Activated CD4-positive, alpha-beta T cell treated with anti-CD3 and anti-CD28 coated beads, Interleukin-2, Interleukin-6, amounts not matched to agents 100 ng/mL and 50 ng/mL, durations not matched to agents 16 hours and 8 hours (primary cell): ENCODE results near the gene GLDN.

ENCODE experiments used
- DNase-seq: peaks from one replicate; pipeline ENCODE4 v3.0.0-alpha.2; 2020

The GLDN gene

DNA sequence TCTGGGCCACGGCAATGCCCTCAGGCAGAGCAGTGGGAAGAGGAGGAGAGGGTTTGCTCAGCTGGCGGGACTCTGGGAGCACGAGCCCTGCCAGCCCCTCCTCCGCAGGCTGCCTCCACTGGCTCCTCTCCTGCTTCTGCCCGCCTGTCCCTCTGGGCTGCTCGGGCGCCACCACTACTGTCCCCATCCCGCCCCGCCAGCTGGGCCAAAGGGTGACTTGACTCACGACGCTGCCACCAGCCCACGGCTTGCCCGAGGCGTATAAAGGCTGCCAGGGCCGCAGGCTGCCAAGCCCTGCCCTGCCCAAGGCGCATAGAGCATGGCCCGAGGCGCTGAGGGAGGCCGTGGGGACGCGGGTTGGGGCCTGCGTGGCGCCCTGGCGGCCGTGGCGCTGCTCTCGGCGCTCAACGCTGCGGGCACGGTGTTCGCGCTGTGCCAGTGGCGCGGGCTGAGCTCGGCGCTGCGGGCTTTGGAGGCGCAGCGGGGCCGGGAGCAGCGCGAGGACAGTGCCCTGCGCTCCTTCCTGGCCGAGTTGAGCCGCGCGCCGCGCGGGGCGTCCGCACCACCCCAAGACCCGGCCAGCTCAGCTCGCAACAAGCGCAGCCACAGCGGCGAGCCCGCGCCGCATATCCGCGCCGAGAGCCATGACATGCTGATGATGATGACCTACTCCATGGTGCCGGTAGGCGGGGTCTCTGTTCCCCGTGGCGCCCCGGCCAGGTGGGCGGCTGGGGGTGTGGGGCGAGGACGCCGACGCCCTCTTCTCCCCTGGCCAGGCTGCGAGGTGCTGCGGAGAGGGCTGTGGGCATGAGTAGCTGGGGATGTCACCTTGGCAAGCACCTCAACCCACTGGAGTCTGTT lies at the start of gene GLDN:
Gene GLDN, plus strand, starts transcription at position 290 of the 861 bp plus-strand sequence. Its CDS starts 30 bp downstream, at position 320.
- no peak for DNase-seq

DNA sequence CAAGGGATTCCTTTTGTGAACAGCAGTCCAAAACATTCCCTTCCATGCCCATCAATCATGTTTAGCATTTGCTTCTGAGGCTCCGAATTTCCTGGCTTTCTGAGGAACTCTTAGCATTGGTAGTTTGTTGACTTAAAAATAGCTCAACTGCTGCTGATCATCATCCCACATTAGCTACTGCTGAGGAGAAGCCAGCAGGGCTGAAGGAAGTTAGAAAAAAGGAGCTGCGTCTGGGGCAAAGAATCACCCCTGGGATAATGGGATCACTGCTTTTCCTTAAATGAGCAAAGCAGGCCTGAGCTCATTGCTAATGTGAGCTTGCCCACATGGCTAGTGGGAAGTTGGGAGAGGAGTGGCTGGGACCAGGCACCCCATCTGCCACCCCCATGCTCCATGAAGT lies 42.8 kb upstream of the GLDN start:
- no peak for DNase-seq

DNA sequence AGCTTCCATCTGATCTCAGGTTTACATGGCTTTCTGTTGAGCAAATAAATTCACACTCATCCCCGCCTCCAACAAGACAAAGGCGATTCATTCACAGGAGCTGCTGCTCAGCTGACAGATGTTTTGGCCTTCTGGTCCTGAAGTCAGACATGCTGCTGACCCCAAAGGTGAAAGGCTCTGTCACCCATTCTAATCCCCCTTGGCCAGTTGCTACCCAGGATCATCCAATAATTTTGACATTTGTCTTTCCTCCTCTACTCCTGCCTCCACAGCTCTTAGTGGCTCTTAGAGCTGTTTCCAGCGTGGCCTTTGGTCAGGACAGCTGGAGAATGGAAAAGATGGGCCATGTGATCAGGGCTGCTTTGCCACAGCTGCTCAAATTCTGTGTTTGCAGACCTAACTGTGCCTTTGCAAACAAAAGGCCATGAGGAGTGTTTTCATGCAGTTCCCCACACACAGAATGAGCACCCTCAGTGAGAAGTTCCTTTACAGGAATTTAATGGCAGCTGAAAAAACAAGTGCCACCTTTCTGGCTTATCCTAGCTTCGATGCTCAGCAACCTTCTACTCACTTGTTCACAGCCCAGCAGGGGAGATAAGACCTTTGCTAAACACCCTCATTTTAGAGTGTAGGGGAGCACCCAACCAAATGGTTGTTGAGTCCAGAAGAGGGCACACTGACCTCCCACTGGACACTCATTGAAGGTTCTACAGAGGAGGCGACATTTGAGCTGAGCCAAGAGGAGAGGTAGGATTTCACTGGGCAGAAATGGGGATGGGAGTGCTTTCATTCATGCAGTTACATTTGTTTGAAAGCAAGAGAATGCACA lies 42.1 kb upstream of the GLDN start:
- no peak for DNase-seq

DNA sequence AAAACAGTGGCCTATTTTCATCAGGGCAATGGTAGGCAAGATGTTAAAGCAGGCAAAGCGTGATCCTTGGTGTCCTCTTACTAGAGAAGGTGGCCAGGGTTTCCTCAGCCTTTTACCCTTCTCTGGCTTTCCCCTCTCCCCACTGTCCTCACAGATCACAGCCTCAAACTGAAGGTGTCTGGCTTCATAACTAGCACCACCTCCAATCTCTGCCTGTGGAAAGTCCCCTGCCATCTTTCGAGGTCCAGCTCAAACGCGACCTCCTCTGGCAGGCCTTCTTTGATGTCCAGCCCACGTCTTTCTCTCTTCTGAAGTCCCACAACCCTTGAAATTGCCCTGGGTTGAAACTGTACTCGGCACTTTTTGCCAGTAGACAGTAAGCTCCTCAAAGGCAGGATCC lies 39.0 kb upstream of the GLDN start:
- DNase-seq = no peak

DNA sequence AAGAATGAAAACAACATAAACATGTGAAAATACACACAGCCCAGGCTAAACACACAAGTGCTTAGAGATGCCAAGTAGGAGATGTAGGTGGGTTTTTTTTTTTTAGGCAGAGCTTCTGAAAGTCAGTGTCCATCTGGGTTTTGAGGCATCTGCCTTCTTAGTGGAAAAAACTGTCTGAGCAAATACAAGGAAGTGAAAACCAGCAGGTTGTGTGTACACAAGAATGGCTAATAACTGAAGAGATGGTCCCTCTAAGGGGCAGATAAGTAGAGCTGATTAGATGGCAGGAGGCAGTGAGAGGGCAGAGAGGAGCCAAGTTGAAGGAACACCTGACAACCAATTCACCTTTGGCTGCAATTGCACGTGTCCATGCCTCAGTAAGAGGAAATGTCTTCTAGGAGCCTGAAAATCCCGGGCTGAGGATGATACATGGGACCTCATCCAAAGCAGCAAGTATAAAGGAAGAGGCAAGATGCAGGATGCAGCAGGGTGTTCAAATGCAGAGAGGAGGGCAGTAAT lies 37.9 kb upstream of the GLDN start:
- no peak for DNase-seq

DNA sequence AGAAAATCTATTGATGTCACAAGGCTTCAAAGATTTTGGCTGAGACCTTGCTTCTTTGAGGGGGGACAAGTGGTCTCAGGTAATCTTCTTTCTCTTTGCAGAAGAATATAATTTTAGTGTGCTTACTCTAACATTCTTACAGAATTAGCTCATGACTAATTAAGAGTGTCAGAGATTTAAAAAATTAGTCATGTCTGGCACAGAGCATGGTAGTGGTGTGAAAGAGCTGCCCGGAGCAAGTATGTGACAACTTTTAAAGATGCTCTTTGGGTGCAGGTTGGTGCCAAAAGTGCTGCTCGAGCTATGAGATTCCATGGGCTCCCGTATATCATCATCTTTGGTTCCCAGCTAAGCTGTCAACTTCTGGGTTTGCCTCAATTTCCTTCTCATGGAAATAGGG lies 34.1 kb upstream of the GLDN start:
- no peak for DNase-seq

DNA sequence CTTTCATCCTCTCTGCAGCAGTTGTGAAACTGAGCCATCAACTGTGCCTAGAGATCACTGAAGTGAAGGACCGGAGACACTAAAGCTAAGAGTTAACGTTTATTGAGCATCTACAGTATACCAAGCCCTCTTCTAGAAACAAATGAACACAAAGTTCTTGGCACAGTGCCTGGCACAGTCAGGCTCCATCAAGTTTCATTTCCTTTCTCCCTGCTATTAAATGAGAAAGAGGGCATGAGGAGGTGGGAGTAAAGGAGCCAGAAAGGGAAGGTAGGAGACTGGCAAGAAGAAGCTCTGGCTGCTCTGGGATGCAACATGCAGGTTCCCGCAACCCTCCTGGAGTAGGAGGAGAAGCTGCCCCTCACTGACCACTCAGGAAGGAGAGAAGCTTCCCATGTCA lies 33.6 kb upstream of the GLDN start:
- DNase-seq = no peak

DNA sequence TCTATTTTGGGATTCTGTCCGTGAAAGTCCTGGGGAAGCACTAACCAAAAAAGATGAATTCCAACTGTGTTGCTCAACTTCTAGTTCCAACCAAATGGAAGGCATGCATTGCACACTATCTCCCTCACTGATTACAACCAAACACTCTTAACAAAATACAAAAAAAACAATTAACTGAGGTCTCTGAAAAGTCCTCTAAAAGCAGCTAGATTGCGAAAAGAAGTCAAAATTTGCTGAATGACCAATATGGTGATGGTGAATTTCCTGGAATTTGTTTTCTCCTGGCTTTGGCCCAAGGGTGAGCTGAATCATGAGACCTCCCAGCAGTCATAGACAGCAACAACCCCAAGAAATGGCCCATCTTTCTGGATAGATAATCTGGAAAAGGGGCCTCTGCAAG lies 31.4 kb upstream of the GLDN start:
- DNase-seq = no peak

DNA sequence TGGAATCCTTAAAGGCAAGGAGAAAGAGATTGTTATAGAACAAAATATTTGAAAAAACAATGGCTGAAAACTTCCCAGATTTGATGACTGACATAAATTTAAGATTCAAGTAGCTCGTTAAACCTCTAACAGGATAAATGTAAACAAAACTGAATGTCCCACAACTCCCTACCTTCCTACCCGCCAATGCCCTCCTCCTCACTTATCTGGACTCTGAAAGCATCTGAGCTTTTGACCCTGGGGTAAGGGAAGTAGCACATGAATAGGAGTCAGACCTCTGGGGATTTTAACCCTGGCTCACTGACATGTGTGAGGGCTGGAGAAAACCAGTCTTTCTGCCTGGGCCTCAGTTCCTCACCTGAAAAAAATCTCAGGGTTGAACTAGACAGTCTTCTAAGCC lies 29.9 kb upstream of the GLDN start:
- no peak for DNase-seq

DNA sequence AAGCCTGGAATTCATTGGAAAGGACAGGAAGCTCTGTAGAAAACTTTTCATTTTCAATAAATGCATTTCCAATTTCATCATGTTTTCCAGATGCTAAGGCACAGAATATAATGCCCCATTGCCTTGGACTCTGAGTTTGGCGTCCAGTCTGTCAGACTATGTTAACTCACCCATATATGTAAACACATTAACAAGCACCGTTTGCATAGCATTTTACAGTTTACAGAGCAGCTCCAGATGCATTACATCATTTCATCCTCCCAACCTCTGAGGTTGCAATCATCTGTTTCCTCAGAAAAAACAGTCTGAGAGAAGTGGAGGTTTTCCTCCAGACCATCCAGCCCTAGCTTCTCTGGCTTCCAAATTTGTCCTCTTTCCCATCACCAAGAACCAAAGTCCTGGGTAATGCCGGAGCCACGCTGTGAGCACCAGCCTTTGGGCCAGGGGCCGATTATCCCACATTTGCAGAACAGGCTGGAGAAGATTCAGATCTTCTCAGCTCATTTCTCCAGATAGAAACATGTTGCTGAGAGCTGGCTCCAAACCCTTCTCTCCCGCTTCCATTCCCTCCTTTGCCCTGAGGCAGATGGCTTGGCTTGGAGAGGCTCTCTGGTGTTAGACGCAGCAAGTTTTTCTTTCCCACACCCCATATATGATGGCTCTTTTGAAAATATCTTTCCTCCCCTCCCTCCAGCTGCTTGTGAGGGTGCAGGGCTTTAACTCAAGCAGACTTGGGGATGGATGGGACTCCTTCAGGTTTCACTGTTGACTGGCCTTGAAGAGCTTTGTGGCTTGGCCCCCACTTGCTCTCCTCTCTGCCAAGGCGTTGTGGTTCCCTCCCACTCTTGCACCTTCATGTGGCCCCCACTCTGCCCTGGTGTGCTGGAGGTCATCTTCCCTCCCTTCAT lies 29.0 kb upstream of the GLDN start:
- DNase-seq = no peak

DNA sequence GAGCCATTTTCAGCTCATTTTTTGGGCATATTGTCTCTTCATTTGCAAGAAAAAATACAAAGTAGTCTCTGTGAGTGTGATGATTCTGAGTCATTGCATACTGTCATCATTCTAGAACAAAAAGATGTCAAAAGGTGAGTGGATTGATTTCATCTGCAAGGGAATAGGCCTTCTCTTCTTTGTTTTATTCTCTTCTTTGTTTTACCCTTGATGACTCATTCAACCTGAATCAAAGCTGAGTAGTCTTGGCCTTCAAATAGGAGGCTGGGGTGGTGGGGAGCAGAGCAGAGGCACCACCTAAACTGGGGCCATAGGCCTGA lies 28.4 kb upstream of the GLDN start:
- no peak for DNase-seq

DNA sequence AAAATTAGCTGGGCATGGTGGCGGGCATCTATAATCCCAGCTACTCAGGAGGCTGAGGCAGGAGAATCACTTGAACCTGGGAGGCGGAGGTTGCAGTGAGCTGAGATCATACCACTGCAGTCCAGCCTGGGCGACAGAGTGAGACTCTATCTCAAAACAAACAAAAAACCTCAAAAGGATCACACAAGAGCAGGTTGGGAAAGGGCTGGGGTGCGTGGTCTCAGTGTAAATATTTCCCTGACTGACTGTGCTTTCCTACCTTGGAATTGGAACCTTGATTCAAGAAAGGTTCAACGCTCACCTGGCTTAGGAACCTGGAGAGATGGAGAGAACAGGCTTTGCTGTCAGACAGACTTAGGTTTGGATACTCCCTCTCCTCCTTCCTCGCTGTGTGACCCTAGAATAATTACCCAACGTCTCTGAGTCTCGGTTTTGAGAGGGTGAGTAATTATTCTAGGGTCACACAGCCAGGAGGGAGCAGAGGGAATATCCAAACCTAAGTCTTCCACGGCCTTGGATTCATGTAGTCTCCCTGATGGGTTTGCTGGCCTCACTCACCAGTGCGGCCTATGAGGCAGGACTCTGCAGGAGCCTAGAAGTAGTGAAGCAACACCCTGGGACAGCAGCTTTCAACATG lies 27.7 kb upstream of the GLDN start:
- DNase-seq = no peak

DNA sequence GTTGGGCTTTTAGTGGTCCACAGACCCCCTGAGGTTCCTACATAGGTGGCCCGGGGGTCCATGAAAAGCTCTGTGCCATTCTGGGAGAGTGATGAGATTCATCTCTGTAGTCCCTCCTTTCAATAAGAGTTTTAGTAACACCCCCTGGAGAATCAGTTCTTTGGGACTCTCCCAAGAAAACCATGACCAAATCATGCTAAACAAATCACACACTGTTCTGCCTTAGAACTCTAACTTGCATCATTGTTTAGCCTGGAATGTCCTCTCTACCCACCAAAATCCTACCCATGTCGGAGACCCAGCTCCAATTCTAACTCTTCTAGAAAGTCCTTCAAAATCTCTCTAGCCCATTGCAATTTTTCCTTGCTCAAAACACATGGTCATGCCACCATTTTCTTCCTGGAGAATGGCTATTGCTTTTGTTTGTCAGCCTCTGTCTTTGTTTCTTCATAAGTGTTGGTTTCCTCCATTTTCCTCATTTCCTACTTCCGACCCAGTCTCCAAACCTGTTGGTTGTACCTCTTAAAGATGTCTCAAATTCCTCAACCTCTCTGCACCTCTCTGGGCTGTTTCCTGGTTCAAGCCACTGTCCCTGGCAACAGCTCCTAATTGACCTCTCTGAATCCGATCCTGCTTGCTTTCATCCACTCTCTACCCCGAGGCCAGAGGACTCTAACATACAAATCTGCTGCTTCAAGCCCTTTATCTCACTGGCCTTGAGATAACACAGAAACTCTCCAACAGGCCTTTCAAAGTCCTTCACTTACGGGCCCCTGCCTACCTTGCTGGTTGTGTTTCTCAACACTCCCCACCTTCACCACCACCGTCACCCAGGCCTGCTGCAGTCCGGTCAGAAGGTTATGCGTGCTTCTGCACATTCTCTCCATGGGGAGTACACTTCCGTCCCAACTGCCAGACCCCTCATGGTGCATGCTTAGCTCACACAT lies 26.8 kb upstream of the GLDN start:
- DNase-seq = no peak

DNA sequence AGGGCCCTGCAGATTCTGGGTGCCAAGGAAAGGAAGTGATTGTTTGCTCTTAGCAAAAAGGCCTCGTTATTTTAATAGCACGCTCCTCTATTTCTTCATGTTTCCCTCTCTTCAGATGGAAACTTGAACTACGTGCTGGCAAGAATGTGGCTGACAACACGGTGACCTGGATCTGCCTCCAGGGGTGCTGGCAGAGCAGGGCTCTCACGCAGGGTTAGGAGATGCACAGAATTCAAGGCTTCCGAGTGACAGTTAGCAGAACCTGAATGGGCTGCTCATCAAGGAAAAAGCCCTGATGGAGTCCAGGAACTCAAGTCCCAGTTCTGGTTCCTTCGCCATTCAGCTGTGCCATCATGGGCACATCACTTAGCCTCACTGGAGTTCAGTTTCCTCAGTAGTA lies 25.7 kb upstream of the GLDN start:
- DNase-seq = no peak

DNA sequence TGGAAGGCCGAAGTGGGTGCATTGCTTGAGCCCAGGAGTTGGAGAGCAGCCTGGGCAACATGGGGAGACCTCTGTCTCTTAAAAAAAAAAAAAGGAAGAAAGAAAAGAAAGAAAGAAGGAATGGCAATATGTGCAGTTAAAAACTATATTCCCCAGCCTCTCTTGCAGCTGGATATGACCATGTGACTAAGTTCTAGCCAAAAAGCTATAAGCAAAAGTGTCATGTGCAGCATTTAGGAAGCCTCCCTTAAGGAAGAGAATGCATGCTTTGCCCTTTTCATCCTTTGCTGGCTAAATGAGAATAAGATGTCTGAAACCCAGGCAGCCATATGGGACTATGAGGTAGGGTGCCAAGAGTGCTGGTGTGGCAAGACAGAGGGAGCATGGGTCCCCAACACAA lies 24.8 kb upstream of the GLDN start:
- no peak for DNase-seq

DNA sequence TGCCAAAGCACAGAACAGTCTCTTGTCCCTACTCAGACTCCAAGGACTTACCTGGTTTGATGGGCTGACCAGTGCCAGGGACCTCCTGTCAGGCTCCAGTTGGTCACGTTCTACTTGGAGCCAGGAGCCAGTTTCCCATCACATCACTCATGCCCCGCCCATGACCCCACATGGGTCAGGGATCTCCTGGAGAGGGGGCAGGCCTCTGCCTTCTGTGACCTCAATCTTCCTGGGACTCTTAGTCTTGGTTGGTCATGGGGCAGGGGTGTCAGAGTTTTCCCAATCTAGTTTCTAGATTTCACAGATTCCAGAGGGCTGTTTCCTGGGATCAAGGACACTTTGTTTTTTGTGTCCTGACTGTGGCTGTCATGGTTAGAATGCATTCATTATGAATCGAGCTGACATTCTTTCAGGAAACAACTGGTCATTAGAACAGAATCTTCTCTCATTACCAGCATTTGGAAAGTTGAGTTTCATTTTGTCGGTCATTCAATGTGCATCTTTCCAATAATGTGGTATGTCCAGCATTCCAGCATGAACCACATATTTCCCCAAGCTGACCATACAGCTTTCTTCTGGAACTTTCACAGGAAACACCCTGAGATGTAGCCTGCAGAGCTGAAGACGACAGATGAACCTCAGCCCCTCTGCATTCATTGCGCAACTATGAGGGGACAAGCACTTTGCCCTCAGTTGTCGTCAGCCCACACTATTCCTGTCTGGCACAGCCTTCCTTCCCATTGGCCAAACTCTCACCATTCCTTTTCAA lies 22.9 kb upstream of the GLDN start:
- no peak for DNase-seq

DNA sequence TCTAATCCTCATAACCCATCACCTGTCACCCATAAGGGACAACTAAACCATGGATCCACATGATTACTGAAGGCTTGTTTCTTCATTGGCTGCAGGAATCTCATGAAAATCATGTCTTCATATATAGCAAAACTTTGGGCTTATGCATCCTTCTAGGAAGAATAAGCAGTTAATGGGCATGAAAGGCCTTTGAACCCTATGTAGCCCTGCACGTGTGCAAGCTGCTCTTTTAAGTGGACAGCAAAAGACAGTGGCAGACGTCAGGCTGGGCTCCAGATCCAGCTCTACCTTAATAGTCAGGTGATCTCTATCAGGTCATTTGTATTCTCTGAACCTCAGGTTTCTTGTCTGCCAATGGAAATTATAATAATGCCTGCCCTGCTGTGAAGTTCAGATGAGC lies 21.9 kb upstream of the GLDN start:
- DNase-seq = no peak

DNA sequence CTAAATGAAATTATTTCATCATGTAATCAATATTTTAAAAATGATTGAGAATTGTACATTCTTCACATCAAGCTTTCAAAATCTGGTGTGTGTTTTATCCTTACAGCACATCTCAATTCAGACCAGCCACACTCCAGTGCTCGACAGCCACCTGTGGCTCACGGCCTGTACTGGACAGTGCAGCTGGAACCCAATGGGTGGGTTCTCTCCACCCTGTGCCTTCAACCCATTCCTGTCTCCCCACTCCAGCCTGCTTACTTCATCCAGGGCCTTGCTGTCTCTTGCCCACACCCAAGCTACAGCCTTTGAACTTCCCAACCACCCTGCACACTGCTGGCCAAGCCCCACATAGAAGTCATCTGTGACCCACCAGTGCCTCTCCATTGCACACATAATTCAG lies 20.6 kb upstream of the GLDN start:
- DNase-seq = no peak

DNA sequence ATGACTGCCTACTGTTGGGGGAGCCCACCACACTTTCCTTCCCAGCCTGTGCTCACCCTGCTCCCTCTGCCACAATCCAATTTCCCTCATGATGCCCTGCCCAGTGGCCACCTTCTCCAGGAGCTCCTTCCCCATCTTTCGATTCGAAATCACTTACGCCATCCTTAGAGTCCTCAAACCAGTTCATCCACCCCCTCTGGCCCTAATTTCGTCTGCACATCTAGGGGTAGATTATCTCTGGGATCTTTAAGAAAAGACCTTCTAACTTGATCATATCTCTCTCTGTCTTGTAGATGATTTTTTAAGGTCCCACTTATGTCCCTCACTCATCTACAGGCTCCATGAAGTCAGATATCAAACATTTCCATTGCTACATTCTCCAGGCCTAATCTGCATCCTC lies 20.1 kb upstream of the GLDN start:
- DNase-seq = no peak

DNA sequence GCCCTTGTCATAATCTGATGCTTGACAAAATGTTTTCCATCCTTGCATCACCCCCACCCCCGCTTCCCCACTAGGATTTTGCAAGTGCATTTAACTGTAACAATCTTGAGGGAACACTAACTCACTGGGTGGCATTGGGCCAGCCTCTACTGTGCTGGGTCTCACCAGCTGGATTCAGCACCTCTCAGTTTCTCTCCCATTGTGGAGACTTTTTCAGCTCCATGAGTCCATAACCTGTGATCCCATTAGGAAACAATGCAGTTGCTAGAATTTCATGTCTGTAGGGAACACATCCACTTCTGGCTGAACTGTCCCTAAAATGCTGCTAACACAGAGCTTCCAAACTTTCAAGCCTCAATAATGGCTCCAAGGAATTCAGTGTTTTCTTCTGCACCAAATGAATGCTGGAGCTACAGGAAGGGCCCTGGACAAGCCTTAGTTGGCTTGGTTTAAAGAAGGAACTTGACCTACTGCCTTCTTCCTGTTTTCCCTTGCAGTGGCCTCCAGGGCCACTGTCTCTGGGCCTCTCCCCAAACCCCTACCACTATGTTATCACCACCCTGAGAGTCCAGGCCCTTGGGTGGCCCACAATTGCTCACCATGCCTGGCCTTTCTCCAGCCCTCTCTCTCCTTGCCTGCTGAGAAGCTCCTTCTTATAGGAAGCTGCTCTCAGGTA lies 18.7 kb upstream of the GLDN start:
- no peak for DNase-seq
